Measurements from ENCODE around the gene SERPINA9. TPM values are rescaled to one million over a fixed set of nuclear protein-coding genes. Genes with fewer than 3 reads are reported as not detected.

SERPINA9 gene
- total RNA-seq, 2 experiments from 2014 or later: not detected

DNA sequence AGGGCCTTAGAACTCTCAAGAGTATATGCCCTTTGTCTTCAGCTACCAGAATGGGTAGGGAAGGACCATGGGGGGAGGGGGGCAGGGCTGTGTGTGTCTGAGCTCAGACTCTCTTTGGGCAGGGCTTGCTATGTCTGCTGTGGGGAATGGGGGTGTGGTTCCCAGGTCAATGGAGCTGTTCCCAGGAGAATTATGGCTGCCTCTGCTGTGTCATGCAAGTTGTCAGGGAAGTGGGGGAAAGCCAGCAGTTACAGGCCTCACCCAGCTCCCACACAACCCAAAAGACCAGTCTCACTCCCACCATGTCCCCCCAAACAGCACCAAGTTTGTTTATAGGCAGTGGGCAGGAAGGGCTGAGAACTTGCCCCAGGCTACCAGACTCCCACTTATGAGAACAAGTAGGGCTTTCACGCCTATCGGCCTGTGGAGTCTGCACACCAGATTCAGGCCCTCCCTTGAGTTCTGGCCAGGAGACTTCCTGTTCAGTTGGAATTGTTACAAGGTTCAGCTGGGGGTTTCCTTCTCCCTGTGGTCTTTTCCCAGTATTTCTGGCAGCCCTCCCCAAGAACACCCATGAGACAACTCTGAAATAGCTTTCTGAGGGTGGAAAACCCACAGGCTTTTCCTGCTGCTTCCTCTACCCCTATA, 17.3 kb downstream of the SERPINA9 start:
- H3K9me3 Mint-ChIP-seq: no peaks in the 10 kb centered on the region
- no peaks in the 10 kb centered on the region for H3K36me3 Mint-ChIP-seq (ENCODE audit: low read depth)
- intact Hi-C loops (cut with micrococcal nuclease): no loop called here
- TF ChIP-seq, protein P1, sequence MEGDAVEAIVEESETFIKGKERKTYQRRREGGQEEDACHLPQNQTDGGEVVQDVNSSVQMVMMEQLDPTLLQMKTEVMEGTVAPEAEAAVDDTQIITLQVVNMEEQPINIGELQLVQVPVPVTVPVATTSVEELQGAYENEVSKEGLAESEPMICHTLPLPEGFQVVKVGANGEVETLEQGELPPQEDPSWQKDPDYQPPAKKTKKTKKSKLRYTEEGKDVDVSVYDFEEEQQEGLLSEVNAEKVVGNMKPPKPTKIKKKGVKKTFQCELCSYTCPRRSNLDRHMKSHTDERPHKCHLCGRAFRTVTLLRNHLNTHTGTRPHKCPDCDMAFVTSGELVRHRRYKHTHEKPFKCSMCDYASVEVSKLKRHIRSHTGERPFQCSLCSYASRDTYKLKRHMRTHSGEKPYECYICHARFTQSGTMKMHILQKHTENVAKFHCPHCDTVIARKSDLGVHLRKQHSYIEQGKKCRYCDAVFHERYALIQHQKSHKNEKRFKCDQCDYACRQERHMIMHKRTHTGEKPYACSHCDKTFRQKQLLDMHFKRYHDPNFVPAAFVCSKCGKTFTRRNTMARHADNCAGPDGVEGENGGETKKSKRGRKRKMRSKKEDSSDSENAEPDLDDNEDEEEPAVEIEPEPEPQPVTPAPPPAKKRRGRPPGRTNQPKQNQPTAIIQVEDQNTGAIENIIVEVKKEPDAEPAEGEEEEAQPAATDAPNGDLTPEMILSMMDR (IDR thresholded peaks at IDR 0.05): no peak
- ChIA-PET CTCF (interaction anchor here (1.9 kb wide), 1 partner anchor 28 kb away, joined by 6 read pairs; no protein-coding TSS in a partner anchor), POLR2A (no interaction called here)
- H3K27me3 Mint-ChIP-seq: peaks cover 27% of the 10 kb centered on the region
- no peak overlapping the region for H3K4me3 Mint-ChIP-seq
- no peak for DNase-seq
- no peaks in the 10 kb centered on the region for H3K4me1 Mint-ChIP-seq (ENCODE audit: low read depth)
- H3K27ac Mint-ChIP-seq: no peak overlapping the region
- ATAC-seq: no peak

DNA sequence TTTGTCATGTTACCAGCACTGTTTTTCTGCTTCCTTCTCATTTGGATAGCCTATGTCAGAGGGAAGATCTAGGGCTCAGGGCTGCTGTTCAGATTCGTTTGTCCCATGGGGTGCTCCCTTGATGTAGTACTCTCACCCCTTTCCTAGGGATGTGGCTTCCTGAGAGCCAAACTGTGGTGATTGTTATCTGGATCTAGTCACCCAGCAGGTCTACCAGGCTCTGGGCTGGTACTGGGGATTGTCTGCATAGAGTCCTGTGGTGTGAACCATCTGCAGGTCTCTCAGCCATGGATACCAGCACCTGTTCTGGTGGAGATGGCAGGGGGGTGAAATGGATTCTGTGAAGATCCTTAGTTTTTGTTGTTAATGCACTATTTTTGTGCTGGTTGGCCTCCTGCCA, 17.9 kb downstream of the SERPINA9 start:
- Mint-ChIP-seq H3K4me1 (ENCODE audit: low read depth) (no peaks in the 10 kb centered on the region), H3K27ac (no peak overlapping the region), H3K9me3 (no peaks in the 10 kb centered on the region), H3K4me3 (no peak overlapping the region), H3K36me3 (ENCODE audit: low read depth) (no peaks in the 10 kb centered on the region), H3K27me3 (peaks cover 27% of the 10 kb centered on the region)
- intact Hi-C loops (cut with micrococcal nuclease): no loop called here
- ChIA-PET CTCF (interaction anchor here (1.9 kb wide), 1 partner anchor 28 kb away, joined by 6 read pairs; no protein-coding TSS in a partner anchor), POLR2A (no interaction called here)
- DNase-seq: no peak
- TF ChIP-seq, protein P1 (IDR thresholded peaks at IDR 0.05): no peak
- ATAC-seq: no peak

DNA sequence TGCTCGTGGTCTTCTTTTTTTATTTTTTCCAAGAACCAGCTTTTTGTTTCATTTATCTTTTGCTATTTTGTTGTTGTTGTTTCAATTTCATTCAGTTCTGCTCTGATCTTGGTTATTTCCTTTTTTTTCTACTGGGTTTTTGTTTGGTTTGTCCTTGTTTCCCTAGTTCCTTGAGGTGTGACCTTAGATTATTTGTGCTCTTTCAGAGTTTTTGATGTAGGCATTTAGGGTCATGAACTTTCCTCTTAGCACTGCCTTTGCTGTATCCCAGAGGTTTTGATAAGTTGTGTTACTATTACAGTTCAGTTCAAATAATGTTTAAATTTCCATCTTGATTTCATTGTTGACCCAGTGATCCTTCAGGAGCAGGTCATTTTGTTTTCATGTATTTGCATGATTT, 20.1 kb downstream of the SERPINA9 start:
- POLR2A ChIA-PET: no interaction called here
- TF ChIP-seq, protein P1 (IDR thresholded peaks at IDR 0.05): no peak
- CTCF ChIA-PET: interaction anchor here (0.7 kb wide), 1 partner anchor 30 kb away, joined by 3 read pairs; no protein-coding TSS in a partner anchor
- H3K9me3 Mint-ChIP-seq: no peaks in the 10 kb centered on the region
- H3K27me3 Mint-ChIP-seq: peaks cover 21% of the 10 kb centered on the region
- no peaks in the 10 kb centered on the region for H3K4me1 Mint-ChIP-seq (ENCODE audit: low read depth)
- DNase-seq: no peak
- no peaks in the 10 kb centered on the region for H3K36me3 Mint-ChIP-seq (ENCODE audit: low read depth)
- H3K4me3 Mint-ChIP-seq: no peak overlapping the region
- ATAC-seq: no peak
- no peak overlapping the region for H3K27ac Mint-ChIP-seq
- intact Hi-C loops (cut with micrococcal nuclease): no loop called here

DNA sequence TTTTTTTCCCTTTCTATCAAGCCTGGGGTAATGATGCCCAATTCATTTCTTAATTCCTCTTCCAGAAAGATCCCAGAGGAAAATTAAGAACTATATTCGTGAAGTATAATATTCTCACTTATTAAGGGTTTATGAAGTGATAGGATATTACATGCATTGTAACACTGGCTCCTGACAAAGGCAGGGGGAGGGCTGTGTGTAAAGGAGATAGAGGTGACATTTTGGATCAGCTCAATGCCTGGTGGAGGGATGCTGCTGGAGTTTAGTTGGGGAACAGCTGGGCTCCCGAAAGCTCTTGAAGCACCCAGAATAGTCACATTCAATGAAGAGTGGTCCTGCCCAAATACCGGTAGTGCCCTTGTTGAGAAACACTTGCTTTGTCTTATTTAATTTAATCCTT, 24.2 kb downstream of the SERPINA9 start:
- no peak overlapping the region for H3K4me3 Mint-ChIP-seq
- ChIA-PET POLR2A (no interaction called here), CTCF (no interaction called here)
- no peaks in the 10 kb centered on the region for H3K9me3 Mint-ChIP-seq
- DNase-seq: no peak
- H3K36me3 Mint-ChIP-seq (ENCODE audit: low read depth): no peaks in the 10 kb centered on the region
- no peaks in the 10 kb centered on the region for H3K4me1 Mint-ChIP-seq (ENCODE audit: low read depth)
- TF ChIP-seq, protein P1 (IDR thresholded peaks at IDR 0.05): no peak
- no peak for ATAC-seq
- H3K27ac Mint-ChIP-seq: no peak overlapping the region
- intact Hi-C loops (cut with micrococcal nuclease): no loop called here
- H3K27me3 Mint-ChIP-seq: peaks cover 24% of the 10 kb centered on the region

DNA sequence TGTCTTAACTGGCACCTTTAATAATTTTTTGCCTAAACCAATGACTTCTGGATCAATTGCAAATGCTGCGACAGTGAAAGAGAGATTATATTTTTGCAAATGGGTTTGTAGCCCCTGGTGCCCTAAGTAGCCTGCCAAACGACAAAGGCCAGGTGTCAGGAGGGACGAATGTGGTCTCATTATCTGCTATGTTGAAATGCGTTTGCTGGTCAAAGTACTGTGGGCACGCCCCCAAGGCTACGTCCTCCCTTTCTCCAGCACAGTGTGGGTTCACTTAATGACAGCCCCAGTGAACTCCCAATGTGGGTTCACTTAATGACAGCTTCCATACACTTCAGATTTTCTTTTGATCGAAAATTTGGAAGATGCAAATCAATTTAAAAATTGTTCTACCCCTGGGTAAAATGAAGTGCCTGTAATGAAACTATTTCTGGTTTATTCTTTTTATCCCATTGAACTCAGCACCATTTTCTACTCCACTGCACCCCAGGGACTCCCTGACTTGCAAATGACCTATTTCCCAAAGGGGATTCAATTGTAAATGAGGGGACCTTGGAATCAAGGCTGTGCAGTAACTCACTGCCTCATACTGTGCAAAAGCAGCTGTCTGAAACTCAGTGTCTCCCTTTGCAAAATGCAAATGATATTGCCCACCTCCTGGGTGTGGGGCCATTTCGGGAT, 24.8 kb downstream of the SERPINA9 start:
- Mint-ChIP-seq H3K4me1 (ENCODE audit: low read depth) (no peaks in the 10 kb centered on the region), H3K9me3 (no peaks in the 10 kb centered on the region), H3K27ac (no peak overlapping the region), H3K36me3 (ENCODE audit: low read depth) (no peaks in the 10 kb centered on the region), H3K27me3 (peaks cover 21% of the 10 kb centered on the region), H3K4me3 (no peak overlapping the region)
- ATAC-seq (no peak), DNase-seq (no peak)
- ChIA-PET CTCF (no interaction called here), POLR2A (no interaction called here)
- TF ChIP-seq, protein P1 (IDR thresholded peaks at IDR 0.05): no peak
- intact Hi-C loops (cut with micrococcal nuclease): no loop called here

Measured in activated CD8-positive, alpha-beta T cell treated with anti-CD3 and anti-CD28 coated beads for 36 hours (primary cell).